Caki2 (cell line): ENCODE results near the gene TTC21B. TPM values are rescaled to one million over a fixed set of nuclear protein-coding genes. Genes with fewer than 3 reads are reported as not detected.
A peak's percentile ranks its signal among the peaks of the same experiment; 100 is the strongest.
"Not testable (repeated sequence)": the region's sequence is repeated elsewhere in the genome, so short reads cannot be mapped to it uniquely, and the experiment has no call there.

Source experiments
- DNase-seq: peaks from one replicate; pipeline ENCODE4 v3.0.0-alpha.2; 2015; ENCODE audit warnings: low read depth
- in situ Hi-C: cut with HindIII; loops from 2 replicates; pipeline ENCODE4 v1.10.0; 2016; ENCODE audit warnings: low sequenced_read_pairs, low pct_unique_long_range_greater_than_20kb, mixed read lengths
- total RNA-seq: library from RNA; depleted of rRNA; stranded (reverse); fragments of >200 nt; shearing (Covaris generic); gene quantifications from 2 replicates; pipeline ENCODE4 v1.2.3, GENCODE V29; 2014; ENCODE audit warnings: low replicate concordance; rRNA removed

TTC21B gene
- total RNA-seq, result 6.8 and 8.6 TPM in 2 replicates

DNA sequence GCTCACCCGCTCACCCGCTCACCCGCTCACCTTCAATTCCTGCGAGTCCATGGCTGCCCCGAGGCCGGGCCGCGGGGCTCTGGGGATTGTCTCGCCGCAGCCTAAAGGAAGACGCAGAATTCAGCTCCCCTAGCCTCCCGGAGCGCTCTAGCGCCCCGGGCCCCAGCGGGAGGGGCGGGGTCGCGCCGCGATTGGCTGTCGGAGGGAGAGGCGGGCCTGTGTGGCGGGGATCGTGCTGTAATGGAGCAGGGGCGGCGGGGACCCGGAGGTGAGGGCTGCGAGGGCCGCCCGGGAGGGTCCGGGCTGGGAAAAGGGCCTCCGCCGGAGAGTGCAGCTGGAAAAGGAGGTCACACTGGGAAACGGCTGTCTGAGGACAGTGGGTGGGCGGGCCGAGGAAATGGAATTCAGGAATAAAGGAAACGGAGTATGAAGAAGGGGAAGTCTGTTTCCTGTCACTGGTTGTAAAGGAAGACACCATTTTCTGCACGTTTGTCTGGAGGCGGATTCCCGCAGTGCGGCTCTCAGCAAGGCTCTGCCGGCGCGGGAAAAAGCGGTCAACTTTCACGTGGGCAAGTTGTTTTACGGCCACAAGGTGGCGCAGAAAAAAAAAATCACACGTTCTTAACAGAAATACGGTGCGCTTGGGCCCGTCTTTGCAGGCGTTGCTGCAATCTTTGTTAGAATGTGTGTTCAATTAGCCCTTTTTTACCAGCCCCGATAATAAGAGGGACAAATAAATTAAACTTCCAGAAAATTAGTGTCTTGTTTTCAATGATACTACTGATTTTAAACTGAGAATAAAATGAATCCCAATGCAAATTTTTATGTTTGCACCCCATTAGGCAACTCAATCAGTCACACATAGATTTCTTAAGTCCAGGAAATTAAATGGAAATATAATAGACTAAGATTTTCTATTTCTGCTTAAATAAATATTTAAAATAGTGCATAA is at the start of gene TTC21B:
TSS of gene TTC21B (minus strand) at position 122 of the 952 bp plus-strand sequence. CDS start at position 51, 71 bp downstream.
- in situ Hi-C loops, result no loop called here
- peak; percentile 93 for DNase-seq

DNA sequence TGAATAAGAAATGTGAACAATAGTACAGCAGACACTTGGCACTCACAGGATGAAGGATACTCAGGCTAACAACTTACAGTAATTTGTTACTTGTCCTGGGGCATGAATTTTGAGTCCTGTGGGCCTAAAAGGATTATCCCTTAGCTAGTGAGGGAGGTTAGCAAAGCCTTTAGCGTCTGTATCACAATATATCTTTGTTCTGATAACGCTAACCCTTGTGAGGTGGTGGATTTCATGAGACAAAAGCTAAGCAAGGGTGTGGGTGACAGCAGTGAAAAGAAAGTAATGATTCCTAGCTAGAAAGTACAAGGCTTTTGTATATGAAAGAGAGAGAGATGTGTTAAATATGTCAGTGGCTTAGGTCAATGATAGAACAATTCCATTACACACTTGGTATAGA is 46.8 kb upstream of the TTC21B start:
- in situ Hi-C loops, result no loop called here
- no peak for DNase-seq

DNA sequence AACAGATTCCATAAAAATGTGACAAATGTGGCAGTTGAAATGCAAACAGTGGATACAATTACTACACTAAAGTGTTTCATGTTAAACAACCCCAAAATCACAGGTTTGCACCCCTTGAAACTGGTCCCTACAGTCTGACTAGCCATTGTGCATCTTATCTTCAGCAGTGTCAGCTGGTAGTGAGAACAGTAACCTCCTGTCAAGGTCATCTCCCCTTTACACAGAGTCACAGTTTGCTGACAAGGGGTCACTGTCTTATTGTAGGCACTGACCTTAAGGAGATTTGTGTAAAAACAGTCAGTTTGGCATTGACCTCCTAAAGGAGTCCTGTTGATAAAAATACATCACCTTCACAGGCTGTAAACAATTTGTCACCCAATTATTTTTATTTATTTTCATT is 37.3 kb upstream of the TTC21B start:
- DNase-seq, result no peak
- in situ Hi-C loops, result no loop called here

DNA sequence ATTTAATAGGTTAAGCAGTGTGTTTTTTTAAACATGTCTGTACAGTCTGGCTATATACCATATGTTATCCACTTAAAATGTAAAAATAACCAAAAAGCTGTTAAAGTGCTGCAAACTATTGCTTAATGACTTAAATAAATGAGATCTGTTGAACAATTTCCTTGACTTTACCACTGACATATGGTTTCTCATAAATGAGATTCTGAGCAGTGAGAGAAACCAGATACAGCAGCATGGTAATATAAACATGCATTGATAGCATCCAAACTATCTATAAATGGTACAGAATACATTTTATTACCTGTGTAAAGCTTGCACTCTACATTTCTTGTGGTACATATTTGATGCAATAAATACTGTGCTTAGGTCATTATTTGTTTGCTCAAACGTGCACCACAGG is 36.3 kb upstream of the TTC21B start:
- in situ Hi-C loops, result no loop called here

GRCh38 chr2:165985120-165985519 is 31.5 kb upstream of the TTC21B start:
- DNase-seq, result no peak
- in situ Hi-C loops, result no loop called here

More for the DNA sequence above, 36.3 kb upstream of the TTC21B start:
- DNase-seq, result no peak

- DNase-seq, in situ Hi-C loops: not testable (repeated sequence)
Measured at GRCh38 chr2:165972161-165972560, 18.6 kb upstream of the TTC21B start.

DNA sequence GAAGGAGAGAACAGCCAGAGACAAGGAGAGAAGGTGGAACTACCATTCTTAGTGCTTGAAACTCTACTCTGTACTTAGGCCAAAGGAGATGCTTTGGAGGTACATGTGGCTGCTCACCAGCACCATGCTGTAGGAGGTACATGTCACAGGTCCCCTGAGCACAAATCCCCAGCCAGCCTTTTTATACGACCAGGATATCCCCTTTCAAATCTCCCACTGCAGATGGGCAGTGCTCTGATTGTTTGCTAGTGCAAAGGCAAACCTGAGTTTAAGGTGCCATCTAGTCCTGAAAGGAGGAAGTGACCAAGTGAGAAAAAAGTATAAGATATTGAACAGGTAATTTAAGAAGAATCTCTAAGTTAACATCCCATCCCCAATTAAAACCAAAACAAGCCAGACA is 17.1 kb upstream of the TTC21B start:
- DNase-seq, result no peak
- in situ Hi-C loops, result no loop called here

GRCh38 chr2:165969227-165969626 is 15.7 kb upstream of the TTC21B start:
- no peak for DNase-seq
- in situ Hi-C loops, result no loop called here

DNA sequence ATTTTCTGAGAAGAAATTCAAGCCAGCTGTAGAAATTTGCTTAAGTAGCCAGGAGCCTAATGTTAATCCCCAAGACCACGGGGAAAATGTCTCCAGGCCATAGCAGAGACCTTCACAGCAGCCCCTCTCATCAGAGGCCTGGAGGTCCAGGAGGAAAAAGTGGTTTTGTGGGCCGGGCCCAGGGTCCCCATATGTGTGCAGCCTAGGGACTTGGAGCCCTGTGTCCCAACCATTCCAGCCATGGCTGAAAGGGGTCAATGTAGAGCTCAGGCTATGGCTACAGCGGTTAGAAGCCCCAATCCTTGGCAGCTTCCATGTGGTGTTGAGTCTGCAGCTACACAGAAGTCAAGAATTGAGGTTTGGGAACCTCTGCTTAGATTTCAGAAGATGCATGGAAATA is 14.2 kb upstream of the TTC21B start:
- no peak for DNase-seq
- in situ Hi-C loops, result no loop called here

GRCh38 chr2:165961818-165962217 is 8.2 kb upstream of the TTC21B start:
- in situ Hi-C loops, result no loop called here
- DNase-seq, result no peak

DNA sequence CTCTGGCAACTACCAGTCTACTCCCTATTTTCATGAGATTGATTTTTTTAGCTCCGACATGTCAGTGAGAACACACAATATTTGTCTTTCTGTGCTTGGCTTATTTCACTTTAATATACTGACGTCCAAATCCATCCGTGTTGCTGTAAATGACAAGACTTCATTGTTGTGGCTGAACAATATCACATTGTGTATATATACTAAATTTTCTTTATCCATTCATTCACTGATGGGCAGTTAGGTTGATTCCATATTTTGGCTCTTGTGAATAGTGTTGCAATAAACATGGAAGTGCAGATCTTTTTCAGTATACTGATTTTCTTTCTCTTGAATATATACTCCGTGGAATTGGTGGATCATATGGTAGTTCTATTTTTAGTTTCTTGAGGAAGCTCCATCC is 5.8 kb upstream of the TTC21B start:
- no peak for DNase-seq
- in situ Hi-C loops, result no loop called here

DNA sequence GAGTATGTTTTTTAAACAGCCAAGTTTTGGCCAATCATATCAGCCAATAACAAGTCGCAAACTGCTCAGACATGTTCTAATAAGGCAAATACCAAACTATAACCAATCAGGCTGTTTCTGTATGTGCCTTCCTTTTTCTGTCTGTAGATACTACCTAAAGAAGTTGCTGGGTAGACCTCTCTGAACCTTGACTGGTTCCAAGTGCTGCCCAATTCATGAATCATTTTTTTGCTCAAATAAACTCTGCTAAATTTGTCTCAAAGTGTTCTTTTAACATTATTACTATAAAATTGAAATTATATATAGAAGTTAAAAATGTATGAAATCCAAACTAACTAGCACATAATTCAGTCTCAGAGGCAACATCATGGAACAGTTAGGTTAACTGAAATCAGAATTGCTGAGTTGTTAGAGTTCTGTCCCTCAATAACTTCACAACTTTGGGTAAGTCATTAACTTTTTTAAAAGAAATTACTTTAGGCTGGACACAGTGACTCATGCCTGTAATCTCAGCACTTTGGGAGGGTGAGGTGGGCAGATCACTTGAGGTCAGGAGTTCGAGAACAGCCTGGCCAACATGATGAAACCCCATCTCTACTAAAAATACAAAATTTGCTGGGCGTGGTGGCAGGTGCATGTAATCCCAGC is 4.9 kb upstream of the TTC21B start:
- peak; percentile 25 for DNase-seq
- in situ Hi-C loops, result no loop called here

DNA sequence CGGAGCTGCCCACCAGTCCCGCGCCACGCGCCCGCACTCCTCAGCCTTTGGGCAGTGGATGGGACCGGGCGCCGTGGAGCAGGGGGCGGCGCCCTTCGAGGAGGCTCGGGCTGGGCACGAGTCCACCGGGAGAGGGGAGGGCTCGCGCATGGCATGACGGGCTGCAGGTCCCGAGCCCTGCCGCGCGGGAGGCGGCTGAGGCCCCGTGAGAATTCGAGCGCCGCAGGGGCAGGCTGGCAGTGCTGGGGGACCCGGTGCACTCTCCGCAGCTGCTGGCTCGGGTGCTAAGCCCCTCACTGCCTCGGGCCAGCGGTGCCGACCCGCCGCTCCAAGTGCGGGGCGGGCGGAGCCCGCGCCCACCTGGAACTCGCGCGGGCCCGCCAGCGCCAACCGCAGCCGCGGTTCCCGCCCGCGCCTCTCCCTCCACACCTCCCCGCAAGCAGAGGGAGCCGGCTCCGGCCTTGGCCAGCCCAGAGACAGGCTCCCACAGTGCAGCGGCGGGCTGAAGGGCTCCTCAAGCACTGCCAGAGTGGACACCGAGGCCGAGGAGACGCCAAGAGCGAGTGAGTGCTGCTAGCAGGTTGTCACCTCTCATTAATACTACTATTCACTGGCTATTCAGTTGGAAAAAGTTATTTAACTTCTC is 3.6 kb upstream of the TTC21B start:
- DNase-seq, result no peak
- in situ Hi-C loops, result no loop called here

- no peak for DNase-seq
Measured at GRCh38 chr2:165953306-165953654, 296 bp downstream of the TTC21B start.

DNA sequence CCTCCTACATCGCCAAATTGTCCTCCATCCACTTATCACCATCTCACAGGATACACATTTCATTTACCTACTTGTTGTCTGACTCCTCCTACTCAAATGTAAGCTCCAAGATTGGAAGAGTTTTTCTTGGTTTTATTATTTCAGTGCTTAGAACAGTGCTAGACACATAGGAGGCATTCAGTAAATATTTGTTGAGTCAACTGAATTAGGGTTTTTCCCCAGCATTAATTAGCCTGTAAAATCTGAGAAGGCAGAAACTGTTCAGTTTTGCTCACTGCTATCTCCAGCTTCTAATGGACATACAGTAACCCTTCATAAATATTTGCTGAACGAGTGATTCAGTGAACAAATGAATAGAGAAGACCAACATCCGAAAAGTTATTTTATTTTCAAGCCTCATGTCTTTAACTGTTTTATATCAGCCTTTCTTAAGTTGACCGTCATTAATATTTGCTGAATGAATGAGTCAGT is 800 bp downstream of the TTC21B start:
- in situ Hi-C loops, result no loop called here
- peak; percentile 25 for DNase-seq

More at GRCh38 chr2:165953306-165953654, 296 bp downstream of the TTC21B start:
- in situ Hi-C loops, result no loop called here

DNA sequence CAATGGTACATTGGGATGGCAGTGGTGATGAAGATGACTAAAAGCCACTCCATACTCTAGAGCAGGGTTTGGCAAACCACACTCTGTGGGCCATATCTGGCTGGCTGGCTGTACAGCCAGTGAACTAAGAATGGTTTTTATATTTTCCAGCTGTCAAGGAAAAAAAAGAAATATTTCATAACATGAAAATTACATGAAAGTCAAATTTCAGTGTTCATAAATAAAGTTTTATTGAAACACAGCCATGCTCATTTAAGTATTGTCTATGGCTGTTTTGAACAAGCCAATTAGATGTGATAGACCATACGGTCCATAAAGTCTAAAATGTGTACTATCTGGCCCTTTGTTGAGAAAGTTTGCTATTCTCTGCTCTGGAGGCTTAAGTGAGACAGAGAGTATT is 1.5 kb downstream of the TTC21B start:
- no peak for DNase-seq
- in situ Hi-C loops, result no loop called here

DNA sequence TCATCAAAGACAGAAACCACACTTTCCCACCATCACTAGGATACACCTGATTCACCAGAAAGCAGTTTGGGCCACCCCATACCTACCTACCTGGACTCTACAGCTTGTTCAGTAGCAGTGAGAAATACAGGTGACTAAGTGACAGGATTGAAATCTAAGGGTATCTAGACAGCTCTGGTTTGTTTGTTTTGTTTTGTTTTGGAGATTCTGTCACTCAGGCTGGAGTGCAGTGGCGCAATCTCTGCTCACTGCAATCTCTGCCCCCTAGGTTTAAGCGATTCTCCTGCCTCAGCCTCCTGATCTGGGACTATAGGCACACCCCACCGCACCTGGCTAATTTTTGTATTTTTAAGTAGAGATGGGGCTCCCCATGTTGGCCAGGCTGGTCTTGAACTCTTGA is 3.1 kb downstream of the TTC21B start:
- in situ Hi-C loops, result no loop called here
- DNase-seq, result no peak

- DNase-seq, result no peak
- in situ Hi-C loops, result no loop called here
Measured at GRCh38 chr2:165941827-165942226, 11.7 kb downstream of the TTC21B start.

- in situ Hi-C loops, result no loop called here
- DNase-seq, result no peak
Measured at GRCh38 chr2:165938237-165938636, 15.3 kb downstream of the TTC21B start.
